GM18868 (cell line): ENCODE measurements around the gene ANXA3.
A peak's percentile ranks its signal among the peaks of the same experiment; 100 is the strongest.

Experiments
- ATAC-seq: cut with Tn5 transposase; IDR thresholded peaks from one replicate; pipeline ENCODE4 v1.9.1; 2021; ENCODE audit warnings: mild to moderate bottlenecking, moderate library complexity; ENCODE audit not compliant: unreplicated experiment

The ANXA3 gene

DNA sequence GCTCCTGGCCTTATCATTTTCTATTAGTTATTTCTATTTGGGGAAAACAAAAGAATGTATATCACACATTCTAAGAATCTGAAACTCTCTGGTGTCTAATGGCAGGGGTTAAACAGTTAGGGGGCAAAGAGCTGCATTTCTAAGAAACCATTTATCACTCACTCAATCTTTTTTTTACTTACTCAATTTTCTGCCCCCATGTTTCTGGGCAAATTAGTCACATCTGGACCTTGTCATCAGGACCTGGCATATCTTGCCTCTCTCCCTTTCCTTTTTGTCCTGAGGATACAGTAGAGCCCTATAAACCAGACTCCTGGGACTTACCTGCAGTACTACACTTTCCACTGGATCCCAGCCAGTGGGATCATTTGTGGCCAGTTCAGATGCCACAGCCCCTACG is 89.1 kb downstream of the ANXA3 start:
- ATAC-seq: no peak

DNA sequence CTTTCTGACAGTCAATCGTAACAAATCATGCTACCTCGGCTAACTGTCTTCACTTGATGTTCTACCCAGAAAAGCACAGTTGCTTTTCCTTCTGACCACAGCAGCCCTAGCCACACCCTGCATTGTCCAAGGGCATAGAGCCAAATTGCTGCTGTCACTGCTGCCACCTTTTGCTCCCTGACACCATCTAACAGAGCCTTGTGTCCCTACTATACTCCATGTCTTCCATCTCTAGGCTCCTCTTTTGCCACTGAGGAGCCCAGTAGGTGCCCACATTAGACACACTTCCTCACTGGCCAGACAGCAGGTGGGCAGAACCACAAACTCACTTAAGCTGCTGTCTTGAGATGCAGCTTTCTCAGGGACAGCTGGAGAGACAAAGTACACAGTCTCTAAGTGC is 91.4 kb downstream of the ANXA3 start:
- no peak for ATAC-seq

DNA sequence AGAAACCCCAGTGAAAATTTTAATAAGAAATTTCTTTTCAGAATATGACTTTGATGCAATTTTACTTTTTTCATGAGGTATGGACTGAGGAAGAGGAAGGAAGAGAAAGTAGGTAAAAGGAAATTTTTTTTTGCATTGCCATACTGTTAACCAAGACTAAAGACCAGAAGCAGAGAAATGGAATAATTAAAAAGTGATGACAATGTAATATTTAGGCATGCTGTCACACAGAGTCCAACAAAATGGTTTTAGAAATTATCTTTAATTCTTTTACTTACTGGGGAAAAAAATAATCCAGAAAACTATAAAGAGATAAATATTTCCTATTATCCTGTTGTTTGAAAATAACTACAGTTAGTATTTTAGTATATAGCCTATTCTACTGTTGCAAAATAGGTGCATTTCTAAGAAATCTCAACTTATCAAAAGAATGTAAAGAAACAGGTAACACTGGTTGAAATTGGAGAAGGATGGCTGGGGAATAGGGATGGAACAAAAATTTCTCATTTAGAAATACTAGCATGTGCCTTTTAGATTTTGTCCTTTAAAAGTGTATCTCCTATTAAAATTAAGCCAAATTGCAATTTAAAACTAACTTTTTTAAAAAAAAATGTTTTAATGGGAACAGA is 92.6 kb downstream of the ANXA3 start:
- ATAC-seq: no peak

DNA sequence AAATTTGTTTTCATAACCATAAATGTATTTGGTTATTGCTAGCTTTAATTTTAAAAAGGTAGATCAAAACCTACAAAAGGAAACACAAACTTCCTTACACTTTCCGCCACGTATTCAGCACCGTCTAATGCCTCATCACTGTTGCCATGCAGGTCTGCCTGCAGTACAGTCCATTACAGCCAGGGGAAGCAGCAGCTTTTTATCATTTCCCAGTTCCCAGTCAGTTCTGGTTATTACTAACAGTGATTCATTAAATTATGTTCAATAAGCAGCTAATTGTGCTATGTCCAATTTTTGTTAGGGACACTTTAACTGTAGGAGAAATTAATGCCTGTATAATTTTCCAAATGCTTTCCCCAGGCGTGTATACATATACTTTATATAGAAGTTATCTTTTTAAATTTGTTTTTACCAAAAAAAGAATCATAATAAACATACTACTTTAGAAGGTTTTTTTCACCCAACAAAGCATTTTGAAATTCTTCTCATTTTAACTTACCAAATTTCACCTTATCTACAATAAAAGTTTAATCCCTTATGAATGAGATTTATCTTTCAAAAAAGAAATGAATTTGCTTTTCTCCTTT is 93.3 kb downstream of the ANXA3 start:
- peak; percentile 94 for ATAC-seq

DNA sequence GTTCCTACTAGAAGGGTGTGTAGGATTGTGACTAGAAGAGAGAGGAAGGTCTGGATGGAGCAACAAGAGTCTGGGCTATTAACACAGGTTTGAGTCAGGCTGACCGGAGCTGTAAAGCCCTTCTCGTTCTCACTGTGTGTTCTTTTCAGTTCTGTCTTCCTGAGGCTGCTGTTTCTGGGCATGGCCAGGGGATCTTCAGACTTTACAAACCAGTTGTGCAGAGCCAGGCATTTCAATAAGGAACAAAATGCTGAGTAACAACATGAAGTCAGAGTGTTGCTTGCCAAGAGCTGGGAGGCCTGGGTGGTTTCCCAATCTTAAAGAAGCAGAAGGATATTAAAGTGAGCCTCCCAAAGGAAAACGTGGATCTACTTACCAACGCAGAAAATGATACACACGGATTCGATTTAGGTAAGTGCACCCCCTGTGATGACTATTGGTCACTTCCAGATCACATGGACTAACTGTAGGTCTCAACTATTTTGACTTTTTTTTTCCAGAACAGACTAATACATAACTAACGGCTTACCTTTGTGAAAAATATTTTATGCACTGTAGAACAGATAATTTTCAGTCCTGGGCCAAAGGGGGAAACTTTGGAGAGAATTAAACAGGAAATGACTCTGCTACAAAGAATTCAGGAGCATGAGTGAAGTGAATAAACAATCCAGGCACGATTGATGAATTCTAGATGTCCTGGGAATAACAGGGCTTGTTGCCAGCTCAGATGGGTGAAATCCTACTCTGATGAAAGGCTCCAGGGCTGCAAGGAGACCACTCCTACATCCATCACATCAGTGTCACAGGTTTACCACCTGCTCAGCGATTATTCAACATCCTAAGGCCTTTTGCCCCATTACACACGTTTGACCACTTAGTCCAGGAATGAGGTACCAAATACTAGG is 94.5 kb downstream of the ANXA3 start:
- ATAC-seq: peak; percentile 48

DNA sequence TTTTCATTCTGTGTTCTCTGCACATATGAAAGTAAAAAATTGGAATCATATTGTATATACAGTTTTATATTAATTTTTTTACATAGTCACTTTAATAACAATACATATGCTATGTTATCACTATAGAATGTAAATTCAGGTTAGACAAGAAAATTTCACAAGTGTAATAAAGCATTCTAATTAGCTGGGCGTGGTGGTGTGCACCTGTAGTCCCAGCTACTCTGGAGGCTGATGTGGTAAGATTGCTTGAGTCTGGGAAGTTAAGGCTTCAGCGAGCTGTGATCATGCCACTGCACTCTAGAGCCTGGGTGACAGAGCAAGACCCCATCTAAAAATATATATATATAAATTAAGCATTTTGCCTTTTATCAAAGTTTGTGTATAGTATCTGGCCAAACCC is 95.7 kb downstream of the ANXA3 start:
- no peak for ATAC-seq

DNA sequence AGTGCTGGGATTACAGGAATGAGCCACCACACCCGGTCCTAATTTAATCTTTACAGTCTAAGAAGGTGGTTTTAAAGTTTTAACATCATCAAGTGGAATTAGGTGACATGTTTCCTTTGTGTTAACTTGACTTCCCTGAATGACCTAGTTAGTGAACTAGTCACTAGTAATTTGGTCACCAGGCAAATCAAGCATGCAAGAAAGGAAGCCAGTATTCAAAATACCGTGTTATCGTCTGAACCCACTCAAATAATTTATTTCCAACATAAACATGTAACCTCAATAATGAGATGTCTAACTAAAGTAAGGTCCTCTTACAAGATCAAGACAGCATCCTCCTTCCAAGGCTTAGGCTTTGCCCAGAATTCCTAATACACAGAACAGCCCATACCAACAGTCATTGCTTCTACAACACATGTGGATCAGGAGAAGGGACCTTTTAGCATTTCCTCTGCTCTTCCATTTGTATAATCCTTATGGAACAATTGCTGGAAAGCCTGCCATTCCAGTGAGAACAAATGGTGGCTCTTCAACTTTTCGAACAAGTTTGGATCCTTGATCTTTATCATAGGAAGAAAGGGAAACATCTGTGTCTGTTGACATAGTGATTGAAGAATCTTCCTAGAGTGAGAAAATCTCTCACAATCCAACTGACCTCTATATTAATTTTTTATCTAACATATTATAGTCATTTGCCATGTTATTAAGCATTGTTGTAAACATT is 97.2 kb downstream of the ANXA3 start:
- ATAC-seq: no peak

DNA sequence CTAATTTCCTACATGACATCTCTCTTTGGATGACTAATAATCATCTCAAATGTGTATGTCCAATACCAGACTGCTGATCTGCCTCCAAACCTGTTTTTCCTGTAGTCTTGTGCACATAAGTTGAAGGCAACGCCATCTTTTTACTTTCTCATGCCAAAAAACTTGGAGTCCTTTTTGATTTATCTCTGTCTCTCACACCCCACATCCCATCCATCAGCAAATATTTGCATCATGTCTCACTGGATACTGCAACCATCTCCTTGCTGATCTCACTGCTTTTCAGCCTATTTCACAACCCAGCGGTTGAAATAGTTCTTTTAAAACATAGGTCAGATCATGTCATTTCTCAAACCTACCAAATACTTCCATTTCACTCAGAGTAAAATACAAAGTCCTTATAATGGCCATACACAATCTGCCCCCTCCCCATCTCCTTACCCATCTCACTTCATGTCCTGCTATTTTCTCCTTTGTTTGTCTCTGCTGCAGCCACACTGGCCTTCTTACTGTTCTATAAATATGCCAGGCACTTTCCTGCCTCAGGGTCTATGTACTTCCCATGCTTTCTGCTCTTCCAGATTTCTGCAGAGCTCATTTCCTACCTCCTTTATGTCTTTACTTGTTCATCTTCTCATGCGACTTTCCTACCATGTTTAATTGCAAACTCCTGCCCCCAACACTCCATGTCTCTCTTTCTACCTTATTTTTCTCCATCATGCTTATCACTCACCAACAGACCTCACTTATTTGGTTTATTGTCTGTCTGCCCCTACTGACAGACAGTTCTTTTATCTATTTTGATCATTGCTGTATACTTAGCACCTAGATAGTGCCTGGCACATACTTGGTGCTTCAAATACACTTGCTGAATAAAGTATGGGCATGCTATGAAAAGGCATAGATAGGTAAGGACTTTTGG is 98.8 kb downstream of the ANXA3 start:
- no peak for ATAC-seq

DNA sequence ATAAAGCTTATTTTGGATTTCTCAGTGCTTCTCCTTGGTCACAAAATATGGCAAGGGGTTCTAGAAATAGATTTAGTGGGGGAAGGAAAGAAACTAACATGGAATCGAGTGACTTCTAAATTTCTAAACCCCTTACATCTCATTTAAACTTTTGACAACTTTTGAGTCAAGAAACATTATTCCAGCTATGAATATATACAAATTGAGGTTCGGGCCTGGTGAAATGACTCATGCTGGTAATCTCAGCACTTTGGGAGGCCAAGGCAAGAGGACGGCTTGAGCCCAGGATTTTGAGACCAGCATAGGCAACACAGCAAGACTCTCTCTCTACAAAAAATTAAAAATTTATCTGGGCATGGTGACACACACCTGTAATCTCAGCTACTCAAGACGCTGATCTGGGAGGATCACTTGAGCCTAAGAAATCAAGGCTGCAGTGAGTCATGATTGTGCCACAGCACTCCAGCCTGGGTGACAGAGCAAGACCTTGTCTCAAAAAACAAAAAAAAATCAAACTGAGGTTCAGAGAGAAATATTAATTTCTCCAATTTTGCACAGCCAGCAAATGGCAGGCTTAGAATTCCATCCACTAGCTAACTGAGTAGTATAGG is 99.8 kb downstream of the ANXA3 start:
- no peak for ATAC-seq

DNA sequence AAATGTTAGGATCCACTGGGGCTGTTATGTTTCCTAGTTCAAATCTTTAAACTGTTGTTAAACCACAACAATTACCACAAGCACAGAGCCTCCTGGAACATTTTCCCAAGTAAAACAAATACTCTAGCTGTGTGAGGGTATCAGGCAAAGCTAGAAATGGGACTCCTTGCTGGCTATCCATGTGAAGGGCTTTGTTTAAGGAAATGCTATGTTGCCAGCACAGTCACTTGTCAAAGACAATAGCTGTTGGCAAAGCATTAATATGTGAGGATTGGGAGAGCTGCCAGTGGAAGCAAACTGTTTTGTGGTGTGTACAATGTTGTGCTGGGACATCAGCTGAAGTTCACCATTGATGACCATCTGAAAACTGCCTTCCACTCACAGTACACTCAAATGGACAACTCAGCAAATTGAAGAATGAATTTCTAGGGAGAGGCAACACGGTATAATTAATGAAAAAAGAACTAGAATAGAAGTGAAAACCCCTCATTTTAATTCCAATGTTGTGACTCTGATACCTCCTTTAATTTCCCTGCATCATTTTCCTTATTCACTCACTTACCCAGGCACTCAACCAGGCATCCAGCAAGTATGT is 100.8 kb downstream of the ANXA3 start:
- no peak for ATAC-seq

DNA sequence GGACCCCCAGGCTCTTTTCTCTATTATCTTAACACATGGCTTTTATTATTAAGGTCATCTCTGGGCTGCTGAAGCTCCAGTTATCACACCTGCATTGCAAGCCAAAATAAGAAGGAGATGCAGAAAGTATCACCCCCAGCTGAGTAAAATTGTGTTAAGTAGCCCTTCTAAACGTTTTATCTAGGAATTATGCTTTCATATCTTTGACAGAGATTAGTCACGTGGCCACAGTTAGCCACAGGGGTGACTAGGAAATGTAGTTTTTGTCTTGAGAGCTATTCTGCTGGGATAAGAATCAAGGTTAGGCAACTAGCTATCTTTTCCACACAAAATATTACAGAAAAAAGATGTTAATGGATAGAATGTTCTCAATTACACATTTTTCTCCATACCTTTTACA is 102.1 kb downstream of the ANXA3 start:
- no peak for ATAC-seq

DNA sequence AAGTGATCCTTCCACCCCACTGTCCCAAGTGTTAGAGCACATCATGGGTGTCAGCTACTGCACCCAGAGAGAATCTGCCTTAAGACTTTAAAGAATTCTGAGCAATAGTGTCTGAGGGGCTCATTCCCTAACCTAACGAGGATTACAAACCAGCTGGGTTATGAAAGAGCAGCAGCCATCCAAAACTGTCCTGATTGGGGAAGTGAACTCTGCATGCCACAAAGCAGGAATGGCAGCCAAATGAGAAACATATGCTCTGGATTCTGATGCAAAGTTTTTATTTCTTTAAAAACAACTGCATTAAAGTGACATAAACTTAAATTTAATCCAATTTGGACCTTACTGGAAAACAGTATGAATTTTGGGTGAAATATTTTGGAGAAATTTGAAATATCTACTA is 103.2 kb downstream of the ANXA3 start:
- no peak for ATAC-seq

DNA sequence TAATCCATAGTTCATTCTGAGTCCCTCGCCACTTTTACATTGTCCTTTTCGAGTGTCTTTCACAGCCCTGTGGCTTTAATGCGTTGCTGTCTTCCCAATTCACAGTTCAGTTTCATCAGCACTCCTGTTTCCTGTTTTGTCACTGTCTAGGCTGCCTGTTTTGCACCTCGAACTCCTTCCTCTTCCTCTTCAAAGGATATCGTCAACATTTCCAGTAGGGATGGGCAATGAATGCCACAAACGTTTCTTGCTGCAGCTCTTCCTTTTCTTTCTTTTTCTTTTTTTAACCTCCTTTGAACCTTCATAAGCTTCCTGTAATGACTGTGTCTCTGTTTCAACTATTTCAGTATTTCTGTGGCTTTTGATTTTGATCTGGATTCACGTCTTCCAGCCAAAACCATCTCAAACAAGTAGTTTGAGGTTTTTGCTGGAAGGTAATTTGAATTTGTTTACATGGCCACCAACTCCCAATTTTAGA is 105.4 kb downstream of the ANXA3 start:
- ATAC-seq: peak; percentile 30

DNA sequence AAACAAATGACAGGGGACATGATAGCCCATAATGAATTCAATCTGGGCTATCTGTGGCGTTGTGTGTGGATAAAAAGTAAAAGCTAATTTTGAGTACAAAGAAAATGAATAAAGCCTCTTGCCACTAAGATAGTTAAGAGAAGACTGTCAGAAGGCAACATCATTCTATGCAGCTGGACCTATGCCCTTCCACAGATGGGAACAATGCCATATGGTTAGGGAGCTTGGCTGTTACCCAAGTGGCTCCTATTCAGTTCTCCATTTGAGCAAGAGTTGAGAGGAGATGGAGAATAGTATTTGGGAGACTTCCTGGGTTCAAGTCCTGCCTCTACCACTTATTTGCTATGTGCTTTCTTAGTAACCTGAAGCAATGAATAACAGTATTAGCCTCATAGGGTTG is 107.7 kb downstream of the ANXA3 start:
- no peak for ATAC-seq

DNA sequence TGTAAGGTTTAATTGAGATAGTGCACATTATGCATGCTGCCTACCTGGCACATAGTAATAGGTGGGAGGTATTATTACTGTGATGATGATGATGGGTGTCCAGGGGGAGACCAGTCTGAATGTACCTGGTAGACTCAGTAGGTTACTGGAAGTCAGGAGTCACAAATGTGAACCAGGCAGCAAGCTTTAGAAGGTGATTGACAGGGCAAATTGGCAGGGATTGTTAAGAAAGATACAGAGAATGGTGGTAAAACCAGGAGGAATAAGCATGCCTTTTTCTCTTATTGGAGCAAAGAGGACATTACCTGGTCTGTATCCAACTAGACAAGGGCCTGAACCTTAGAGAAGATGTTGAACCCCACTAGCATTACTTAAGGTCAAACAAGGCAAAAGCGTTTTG is 108.1 kb downstream of the ANXA3 start:
- no peak for ATAC-seq
